Stimulated activated CD8-positive, alpha-beta memory T cell treated with anti-CD3 and anti-CD28 coated beads, Interleukin-12 subunit alpha, Interleukin-12 subunit beta, amount 100 ng/mL, for 24 hours (primary cell): ENCODE measurements around the gene ZNF682.
"Not testable (repeated sequence)": the region's sequence is repeated elsewhere in the genome, so short reads cannot be mapped to it uniquely, and the experiment has no call there.

ENCODE experiments used
- DNase-seq: peaks from one replicate; pipeline ENCODE4 v3.0.0-alpha.2; 2020; ENCODE audit errors: extremely low read depth

The ZNF682 gene

GRCh38 chr19:20039203-20039723 is at the start of gene ZNF682:
ZNF682 (minus strand) TSS chr19:20039505; CDS start chr19:20039345, 160 bp downstream.
- DNase-seq: peak; percentile 87

- not testable (repeated sequence) for DNase-seq
Observed at GRCh38 chr19:20082876-20083275, 43.6 kb upstream of the ZNF682 start.

- not testable (repeated sequence) for DNase-seq
Observed at GRCh38 chr19:20082232-20082833, 43.0 kb upstream of the ZNF682 start.

- no peak for DNase-seq
Observed at GRCh38 chr19:20080656-20081055, 41.4 kb upstream of the ZNF682 start.

- no peak for DNase-seq
Observed at GRCh38 chr19:20079476-20079875, 40.2 kb upstream of the ZNF682 start.

- DNase-seq: no peak
Observed at GRCh38 chr19:20078581-20079031, 39.3 kb upstream of the ZNF682 start.

GRCh38 chr19:20077791-20078463 is 38.6 kb upstream of the ZNF682 start, which contains the start of gene ZNF90:
ZNF90 (plus strand) TSS chr19:20078000; CDS start chr19:20078133, 133 bp downstream.
- DNase-seq: peak; percentile 58

- DNase-seq: no peak
Observed at GRCh38 chr19:20072936-20073335, 33.6 kb upstream of the ZNF682 start.

- DNase-seq: no peak
Observed at GRCh38 chr19:20070691-20071090, 31.4 kb upstream of the ZNF682 start.

GRCh38 chr19:20068559-20068958 is 29.3 kb upstream of the ZNF682 start:
- DNase-seq: not testable (repeated sequence)

- no peak for DNase-seq
Observed at GRCh38 chr19:20067943-20068342, 28.6 kb upstream of the ZNF682 start.

- DNase-seq: no peak
Observed at GRCh38 chr19:20066861-20067260, 27.6 kb upstream of the ZNF682 start.

- no peak for DNase-seq
Observed at GRCh38 chr19:20060282-20060681, 21.0 kb upstream of the ZNF682 start.

- not testable (repeated sequence) for DNase-seq
Observed at GRCh38 chr19:20058738-20059137, 19.4 kb upstream of the ZNF682 start.

GRCh38 chr19:20051841-20052768 is 12.8 kb upstream of the ZNF682 start:
- peak; percentile 33 for DNase-seq

GRCh38 chr19:20045742-20046141 is 6.4 kb upstream of the ZNF682 start:
- DNase-seq: not testable (repeated sequence)

GRCh38 chr19:20044663-20045062 is 5.4 kb upstream of the ZNF682 start:
- no peak for DNase-seq

- no peak for DNase-seq
Observed at GRCh38 chr19:20038358-20039202, 725 bp downstream of the ZNF682 start.

GRCh38 chr19:20035935-20036334 is 3.4 kb downstream of the ZNF682 start:
- DNase-seq: no peak

- no peak for DNase-seq
Observed at GRCh38 chr19:20028611-20029010, 10.7 kb downstream of the ZNF682 start.

- no peak for DNase-seq
Observed at GRCh38 chr19:20005741-20006140, 33.6 kb downstream of the ZNF682 start.
